Lung (tissue), 12 donors: ENCODE measurements around the gene ERRFI1. TPM values are rescaled to one million over a fixed set of nuclear protein-coding genes. Genes with fewer than 3 reads are reported as not detected.

Experiments
- ATAC-seq: fragments of 200-7000 bp; cut with Tn5 transposase; one replicate; pipeline ENCODE4 v1.9.1; 2020; ENCODE audit warnings: moderate number of reproducible peaks; ENCODE audit not compliant: insufficient read depth, low FRiP score
- DNase-seq, 3 donors: peaks; one replicate each; pipeline ENCODE4 v3.0.0-alpha.2; 2013 to 2017
- H3K27ac ChIP-seq, 2 donors: one replicate each; pipeline ENCODE4 v1.5.1; 2013; ENCODE audit warnings: mild to moderate bottlenecking in 2 of 2, moderate library complexity in 2 of 2, control low read depth in 1 of 2, inconsistent platforms in 1 of 2, low read depth in 1 of 2, low read length in 1 of 2
- H3K27me3 ChIP-seq, 3 donors: one replicate each; pipeline ENCODE4 v1.5.1; 2013; ENCODE audit warnings: low read length in 2 of 3; ENCODE audit not compliant: control insufficient read depth in 3 of 3, insufficient read depth in 3 of 3
- H3K36me3 ChIP-seq, 4 donors: one replicate each; pipeline ENCODE4 v1.5.1; 2013; ENCODE audit warnings: low read length in 4 of 4, mild to moderate bottlenecking in 1 of 4, moderate library complexity in 1 of 4; ENCODE audit not compliant: control insufficient read depth in 4 of 4, insufficient read depth in 4 of 4
- H3K4me1 ChIP-seq, 5 donors: one replicate each; pipeline ENCODE4 v1.5.1; 2013; ENCODE audit warnings: low read length in 5 of 5, mild to moderate bottlenecking in 2 of 5, moderate library complexity in 1 of 5; ENCODE audit not compliant: control insufficient read depth in 5 of 5, insufficient read depth in 5 of 5
- H3K4me3 ChIP-seq: one replicate; pipeline ENCODE4 v1.5.1; 2013; ENCODE audit warnings: mild to moderate bottlenecking, control low read depth, moderate library complexity
- H3K9ac ChIP-seq, 2 donors: one replicate each; pipeline ENCODE4 v1.5.1; 2013; ENCODE audit warnings: low read length in 2 of 2, control low read depth in 1 of 2; ENCODE audit not compliant: insufficient read depth in 1 of 2
- H3K9me3 ChIP-seq, 4 donors: one replicate each; pipeline ENCODE4 v1.5.1; 2013; ENCODE audit warnings: low read length in 3 of 4, mild to moderate bottlenecking in 1 of 4, moderate library complexity in 1 of 4; ENCODE audit not compliant: control insufficient read depth in 4 of 4, insufficient read depth in 3 of 4
- CTCF ChIP-seq: IDR thresholded peaks from 2 replicates; pipeline ENCODE4 v1.5.1; 2012; ENCODE audit warnings: mild to moderate bottlenecking; ENCODE audit errors: control extremely low read depth, extremely low read depth
- WGBS, 2 donors: extraction: QIAGEN DNeasy Blood & Tissue Kit; methylation state at CpG; one replicate each; pipeline ENCODE4 v1.1.7; 2013; 5-methylcytosine and 5-hydroxymethylcytosine counted together
- polyA plus RNA-seq, 2 donors: library from polyadenylated mRNA; stranded (reverse); fragments of 200-250 nt; gene quantifications; one replicate each; pipeline ENCODE4 v1.2.1, GENCODE V29; 2013
- total RNA-seq, 2 donors: library from RNA; depleted of rRNA in 1 of 2; stranded (reverse); fragments of >200 nt in 1 of 2; gene quantifications; one replicate each; pipeline ENCODE4 v1.2.1, GENCODE V29; 2014 to 2021
- donor health status: control.
- donor health status: control.
- donor health status: Bipolar disorder and iron deficiency.
- donor health status: healthy.
- donor health status: DM: yes; HTN: yes; CAD: no.

ERRFI1 gene
- total and polyA plus RNA-seq, 4 donors: 26.5 to 89.2 (median 61.4) TPM

GRCh38 chr1:8009043-8010002 is 16.8 kb downstream of the ERRFI1 start:
- WGBS, 2 donors: 94% methylated on average over 18 of the region's 18 CpGs
- no peaks in the 10 kb centered on the region for H3K27me3 ChIP-seq
- no peak overlapping the region for H3K27ac ChIP-seq
- TF ChIP-seq CTCF: no peak
- ATAC-seq (no peak), DNase-seq (no peak)
- H3K9me3 ChIP-seq: no peaks in the 10 kb centered on the region
- H3K36me3 ChIP-seq: peaks cover 5 to 21% (median 18%) of the 10 kb centered on the region in 4 donors
- peaks cover 0 to 12% (median 9%) of the 10 kb centered on the region in 5 donors for H3K4me1 ChIP-seq
- no peak overlapping the region for H3K9ac ChIP-seq
- no peak overlapping the region for H3K4me3 ChIP-seq

- Histone ChIP-seq H3K27ac (peak overlapping the region; percentile 87 to 88), H3K9me3 (no peaks in the 10 kb centered on the region), H3K9ac (no peak overlapping the region), H3K27me3 (no peaks in the 10 kb centered on the region), H3K4me3 (no peak overlapping the region), H3K36me3 (peaks cover 0 to 3% (median 1%) of the 10 kb centered on the region in 4 donors), H3K4me1 (peaks cover 0 to 15% (median 9%) of the 10 kb centered on the region in 5 donors)
- DNase-seq (peak in 2 of 3 donors; percentile 27 to 53), ATAC-seq (no peak)
- WGBS, 2 donors: 82 to 90% methylated on average over 12 of the region's 12 CpGs
- TF ChIP-seq CTCF: no peak
Measured at GRCh38 chr1:8006037-8006963, 19.8 kb downstream of the ERRFI1 start.

GRCh38 chr1:8004803-8005573 is 21.1 kb downstream of the ERRFI1 start:
- DNase-seq: peak; percentile 70 to 86 (median 80)
- TF ChIP-seq CTCF: no peak
- Histone ChIP-seq H3K27ac (peak overlapping the region; percentile 87 to 88), H3K4me3 (no peak overlapping the region), H3K4me1 (peaks cover 0 to 15% (median 9%) of the 10 kb centered on the region in 5 donors), H3K27me3 (no peaks in the 10 kb centered on the region), H3K36me3 (peaks cover 0 to 1% (median 0%) of the 10 kb centered on the region in 4 donors), H3K9me3 (no peaks in the 10 kb centered on the region), H3K9ac (peak overlapping the region in 1 of 2 donors; percentile 49)
- 29 to 50% methylated on average over 17 of the region's 17 CpGs for WGBS, 2 donors
- ATAC-seq: peak; percentile 86
